MM.1S (cell line): ENCODE results near the gene SH3RF3.

Experiments used
- DNase-seq: peaks from one replicate; pipeline ENCODE4 v3.0.0-alpha.2; 2015
- H2AFZ ChIP-seq: fragments of 300-600 bp; sonication (generic); 2 replicates; pipeline ENCODE4 v1.6.0; 2016; ENCODE audit warnings: antibody characterized with exemption, low read length
- H3F3A ChIP-seq: fragments of 300-600 bp; sonication (generic); 2 replicates; pipeline ENCODE4 v1.6.1; 2016; ENCODE audit warnings: mild to moderate bottlenecking, antibody characterized with exemption, low read length, moderate library complexity, mixed read lengths; ENCODE audit not compliant: insufficient read depth
- H3K27ac ChIP-seq: fragments of 300-600 bp; sonication (generic); 2 replicates; pipeline ENCODE4 v1.5.1; 2016; ENCODE audit warnings: mild to moderate bottlenecking, low read length
- H3K27me3 ChIP-seq: fragments of 300-600 bp; sonication (generic); replicated peaks from 2 replicates; pipeline ENCODE4 v1.6.0; 2016; ENCODE audit warnings: low read length; ENCODE audit not compliant: insufficient read depth
- H3K36me3 ChIP-seq: fragments of 300-600 bp; sonication (generic); replicated peaks from 2 replicates; pipeline ENCODE4 v1.6.1; 2016; ENCODE audit warnings: mild to moderate bottlenecking, low read length, mixed read lengths; ENCODE audit not compliant: insufficient read depth
- H3K4me1 ChIP-seq: fragments of 300-600 bp; sonication (generic); 2 replicates; pipeline ENCODE4 v1.6.1; 2016; ENCODE audit warnings: low read length, mixed read lengths
- H3K4me2 ChIP-seq: fragments of 300-600 bp; sonication (generic); 2 replicates; pipeline ENCODE4 v1.6.0; 2016; ENCODE audit warnings: low read depth, low read length
- H3K4me3 ChIP-seq: fragments of 300-600 bp; sonication (generic); 2 replicates; pipeline ENCODE4 v1.5.1; 2016; ENCODE audit warnings: low read length, mixed read lengths
- H3K79me2 ChIP-seq: fragments of 300-600 bp; sonication (generic); 2 replicates; pipeline ENCODE4 v1.6.1; 2016; ENCODE audit warnings: mixed run types, low read length, mixed read lengths
- H3K9ac ChIP-seq: fragments of 300-600 bp; sonication (generic); 2 replicates; pipeline ENCODE4 v1.6.1; 2016; ENCODE audit warnings: low read length, mixed read lengths
- H3K9me2 ChIP-seq: fragments of 300-600 bp; sonication (generic); replicated peaks from 2 replicates; pipeline ENCODE4 v1.6.1; 2016; ENCODE audit warnings: mild to moderate bottlenecking, low read length, mixed read lengths; ENCODE audit not compliant: insufficient read depth
- H3K9me3 ChIP-seq: fragments of 300-600 bp; sonication (generic); replicated peaks from 2 replicates; pipeline ENCODE4 v1.6.1; 2016; ENCODE audit warnings: mild to moderate bottlenecking, low read length, mixed read lengths; ENCODE audit not compliant: insufficient read depth
- H4K20me1 ChIP-seq: fragments of 300-600 bp; sonication (generic); 2 replicates; pipeline ENCODE4 v1.6.1; 2016; ENCODE audit warnings: mild to moderate bottlenecking, low read length, moderate library complexity, mixed read lengths; ENCODE audit not compliant: insufficient read depth
- EZH2 ChIP-seq: fragments of 300-600 bp; sonication (generic); optimal IDR thresholded peaks from 2 replicates; pipeline ENCODE3; 2017; ENCODE audit warnings: low read depth, mild to moderate bottlenecking, antibody characterized with exemption, low read length, mixed read lengths
- EZH2phosphoT487 ChIP-seq: fragments of 300-600 bp; sonication (generic); IDR thresholded peaks from 2 replicates; pipeline ENCODE4 v1.6.1; 2018; ENCODE audit warnings: antibody characterized with exemption, low read length
- TF ChIP-seq, protein P1 (sequence below): fragments of 300-600 bp; sonication (generic); IDR thresholded peaks from 2 replicates; pipeline ENCODE4 v1.5.1; 2016; ENCODE audit warnings: antibody characterized with exemption, low read length, mixed read lengths

The SH3RF3 gene

DNA sequence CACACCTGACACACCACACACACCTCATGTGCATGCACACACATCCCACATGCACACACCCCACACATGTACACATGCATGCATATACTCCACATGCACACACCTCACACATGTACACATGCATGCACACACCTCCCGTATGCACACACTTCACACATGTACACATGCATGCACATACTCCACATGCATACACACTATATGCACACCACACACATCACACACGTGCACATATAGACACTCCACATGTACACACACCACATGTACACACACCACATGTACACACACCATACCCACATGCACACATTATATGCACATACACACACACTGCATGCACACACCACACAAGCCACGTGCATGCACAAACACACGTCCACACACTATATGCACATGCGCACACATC, 384.2 kb downstream of the SH3RF3 start:
- H3K4me1 ChIP-seq = peaks cover 7% of the 10 kb centered on the region; the same call in 1 of the 2 replicates
- H3K9ac ChIP-seq = no peak overlapping the region
- H3K27me3 ChIP-seq = no peaks in the 10 kb centered on the region
- no peak overlapping the region for H3K27ac ChIP-seq
- no peak overlapping the region for H3K4me2 ChIP-seq
- TF ChIP-seq, protein P1, sequence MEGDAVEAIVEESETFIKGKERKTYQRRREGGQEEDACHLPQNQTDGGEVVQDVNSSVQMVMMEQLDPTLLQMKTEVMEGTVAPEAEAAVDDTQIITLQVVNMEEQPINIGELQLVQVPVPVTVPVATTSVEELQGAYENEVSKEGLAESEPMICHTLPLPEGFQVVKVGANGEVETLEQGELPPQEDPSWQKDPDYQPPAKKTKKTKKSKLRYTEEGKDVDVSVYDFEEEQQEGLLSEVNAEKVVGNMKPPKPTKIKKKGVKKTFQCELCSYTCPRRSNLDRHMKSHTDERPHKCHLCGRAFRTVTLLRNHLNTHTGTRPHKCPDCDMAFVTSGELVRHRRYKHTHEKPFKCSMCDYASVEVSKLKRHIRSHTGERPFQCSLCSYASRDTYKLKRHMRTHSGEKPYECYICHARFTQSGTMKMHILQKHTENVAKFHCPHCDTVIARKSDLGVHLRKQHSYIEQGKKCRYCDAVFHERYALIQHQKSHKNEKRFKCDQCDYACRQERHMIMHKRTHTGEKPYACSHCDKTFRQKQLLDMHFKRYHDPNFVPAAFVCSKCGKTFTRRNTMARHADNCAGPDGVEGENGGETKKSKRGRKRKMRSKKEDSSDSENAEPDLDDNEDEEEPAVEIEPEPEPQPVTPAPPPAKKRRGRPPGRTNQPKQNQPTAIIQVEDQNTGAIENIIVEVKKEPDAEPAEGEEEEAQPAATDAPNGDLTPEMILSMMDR = no peak
- TF ChIP-seq EZH2 (no peak), EZH2phosphoT487 (no peak)
- H4K20me1 ChIP-seq = no peaks in the 10 kb centered on the region
- no peaks in the 10 kb centered on the region for H3K9me3 ChIP-seq
- H3K36me3 ChIP-seq = no peaks in the 10 kb centered on the region
- H3K9me2 ChIP-seq = no peaks in the 10 kb centered on the region
- DNase-seq = no peak
- no peak overlapping the region for H3K4me3 ChIP-seq
- H2AFZ ChIP-seq = no peak overlapping the region
- no peaks in the 10 kb centered on the region for H3F3A ChIP-seq
- no peaks in the 10 kb centered on the region for H3K79me2 ChIP-seq

DNA sequence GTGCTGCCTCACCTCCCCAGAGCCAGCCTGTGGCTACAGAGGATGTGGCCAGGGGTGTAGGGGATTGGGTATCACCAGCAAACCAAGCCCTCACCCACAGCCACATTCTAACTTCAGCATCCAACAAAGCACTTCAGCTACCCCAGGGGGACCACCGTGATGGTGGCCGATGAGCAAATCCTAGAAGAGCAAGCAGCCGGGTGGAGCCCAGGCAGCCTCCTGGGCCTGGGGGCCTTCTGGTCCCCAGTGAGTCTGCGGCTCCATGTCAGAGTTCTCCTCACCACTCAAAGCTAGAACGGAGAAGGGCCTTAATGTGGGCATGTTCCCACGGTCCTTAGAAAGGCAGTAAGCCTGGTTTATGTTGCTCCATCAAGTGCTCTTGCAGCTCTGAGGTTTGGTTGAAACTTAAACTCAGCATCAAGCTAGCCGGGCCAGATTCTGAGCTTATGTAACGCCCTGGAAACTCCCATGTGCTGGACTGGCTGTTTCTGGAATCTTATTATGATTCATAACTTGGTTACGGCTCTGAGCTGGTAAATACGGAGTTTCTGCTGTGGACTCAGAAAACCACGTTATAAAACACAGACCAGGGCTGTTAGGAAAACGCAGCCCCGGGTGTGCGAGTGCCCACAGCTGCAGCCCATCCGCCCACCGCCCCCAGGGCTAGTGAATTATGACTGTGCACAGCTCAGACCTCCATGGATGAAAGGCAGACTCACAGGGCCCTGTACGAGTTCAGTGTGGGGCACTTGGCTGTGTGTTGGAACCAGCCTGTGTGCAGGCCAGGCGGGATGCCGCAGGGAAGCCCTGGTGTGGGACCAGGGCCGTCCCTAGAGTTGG, 385.0 kb downstream of the SH3RF3 start:
- H3K9ac ChIP-seq = no peak overlapping the region
- H3K27me3 ChIP-seq = no peaks in the 10 kb centered on the region
- H3K4me2 ChIP-seq = no peak overlapping the region
- H2AFZ ChIP-seq = no peak overlapping the region
- peaks cover 7% of the 10 kb centered on the region; the same call in 1 of the 2 replicates for H3K4me1 ChIP-seq
- H3K27ac ChIP-seq = no peak overlapping the region
- no peak for TF ChIP-seq EZH2phosphoT487
- no peaks in the 10 kb centered on the region for H3K9me3 ChIP-seq
- H3K9me2 ChIP-seq = no peaks in the 10 kb centered on the region
- no peak for DNase-seq
- H3F3A ChIP-seq = no peaks in the 10 kb centered on the region
- no peaks in the 10 kb centered on the region for H3K79me2 ChIP-seq
- H3K4me3 ChIP-seq = no peak overlapping the region
- H4K20me1 ChIP-seq = no peaks in the 10 kb centered on the region
- H3K36me3 ChIP-seq = no peaks in the 10 kb centered on the region

DNA sequence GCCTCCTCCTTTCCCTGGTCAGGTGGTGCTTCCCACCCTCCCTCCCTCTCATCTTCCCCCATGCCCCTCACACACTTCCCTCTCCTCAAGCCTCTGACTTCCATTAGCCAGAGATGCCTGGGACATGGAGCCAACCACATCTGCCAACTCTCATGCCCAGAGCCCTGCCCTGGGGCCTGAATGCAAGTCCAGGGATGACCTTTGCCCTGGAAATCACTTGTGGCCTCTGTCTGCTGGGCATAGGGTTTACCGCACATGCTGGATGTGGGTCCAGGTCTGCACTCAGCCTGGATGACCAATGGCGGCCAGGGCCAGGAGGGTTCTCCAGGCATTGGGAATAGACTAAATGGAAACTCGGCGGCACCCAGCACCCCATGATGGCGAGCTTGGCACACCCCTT, 385.9 kb downstream of the SH3RF3 start:
- H3K4me1 ChIP-seq = peaks cover 5% of the 10 kb centered on the region; the same call in 1 of the 2 replicates
- no peaks in the 10 kb centered on the region for H3K27me3 ChIP-seq
- DNase-seq = no peak
- H3K9ac ChIP-seq = no peak overlapping the region
- no peaks in the 10 kb centered on the region for H3K9me2 ChIP-seq
- no peaks in the 10 kb centered on the region for H3K36me3 ChIP-seq
- H3K4me2 ChIP-seq = no peak overlapping the region
- no peaks in the 10 kb centered on the region for H4K20me1 ChIP-seq
- no peak overlapping the region for H3K27ac ChIP-seq
- H3K79me2 ChIP-seq = no peaks in the 10 kb centered on the region
- no peaks in the 10 kb centered on the region for H3K9me3 ChIP-seq
- TF ChIP-seq EZH2 (no peak), EZH2phosphoT487 (no peak)
- TF ChIP-seq, protein P1 = no peak
- no peak overlapping the region for H3K4me3 ChIP-seq
- no peaks in the 10 kb centered on the region for H3F3A ChIP-seq
- H2AFZ ChIP-seq = no peak overlapping the region
